ENCODE results near the gene SCG2. TPM values are rescaled to one million over a fixed set of nuclear protein-coding genes. Genes with fewer than 3 reads are reported as not detected.

SCG2 gene
- total and polyA plus RNA-seq, 4 donors: not detected

DNA sequence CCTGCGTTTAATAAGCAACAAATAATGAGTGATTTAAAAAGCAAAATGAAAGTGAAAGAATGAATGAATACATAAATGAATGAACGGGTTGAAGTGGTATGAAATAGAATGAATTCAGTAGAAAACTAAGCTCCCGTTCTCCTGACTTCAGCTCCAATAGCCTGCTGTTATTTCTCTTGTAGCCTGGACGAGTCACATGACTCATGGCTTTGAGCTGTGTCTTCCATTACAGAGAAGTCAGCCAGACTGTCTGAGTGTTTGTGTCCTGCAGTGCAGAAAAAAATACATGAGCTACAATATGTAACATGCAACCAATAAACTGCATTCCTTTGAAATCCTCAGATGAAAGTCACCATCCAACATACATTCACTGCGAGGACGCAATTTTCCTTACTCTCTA lies 21.2 kb downstream of the SCG2 start:
- no peak overlapping the region for H3K9ac ChIP-seq (ENCODE audit: low read depth in 1 of 2, low read length in 2 of 2)
- H3K9me3 ChIP-seq (ENCODE audit: control insufficient read depth in 4 of 4, low read length in 3 of 4): no peaks in the 10 kb centered on the region
- DNase-seq (ENCODE audit: low spot score): no peak
- WGBS: 62% methylated on average over 6 of the region's 6 CpGs
- no peaks in the 10 kb centered on the region for H3K4me1 ChIP-seq (ENCODE audit: control insufficient read depth in 4 of 4, insufficient read depth in 4 of 4, low read length in 3 of 4)
- H3K4me3 ChIP-seq (ENCODE audit: low read depth in 1 of 3, low read length in 3 of 3): no peak overlapping the region
- no peak overlapping the region for H3K27ac ChIP-seq (ENCODE audit: low read depth in 1 of 2, low read length in 2 of 2)
- no peaks in the 10 kb centered on the region for H3K36me3 ChIP-seq (ENCODE audit: control insufficient read depth in 4 of 4, insufficient read depth in 3 of 4, low read depth in 1 of 4, low read length in 3 of 4)
- H3K27me3 ChIP-seq (ENCODE audit: control insufficient read depth in 4 of 4, insufficient read depth in 4 of 4, low read length in 3 of 4): no peaks in the 10 kb centered on the region
- TF ChIP-seq NR2F2 (IDR thresholded peaks at IDR 0.05) (no peak), HNF4G (IDR thresholded peaks at IDR 0.05) (no peak), RXRA (IDR thresholded peaks at IDR 0.05) (no peak), HNF4A (conservative IDR thresholded peaks at IDR 0.05) (no peak), JUND (IDR thresholded peaks at IDR 0.05) (no peak), GABPA (IDR thresholded peaks at IDR 0.05 in 1 of 2, conservative IDR thresholded peaks at IDR 0.05 in 1 of 2) (no peak), RAD21 (IDR thresholded peaks at IDR 0.05) (no peak), TAF1 (conservative IDR thresholded peaks at IDR 0.05) (no peak), FOXA2 (IDR thresholded peaks at IDR 0.05) (no peak), CTCF (IDR thresholded peaks at IDR 0.05; ENCODE audit: low read depth, low read length, missing input control) (no peak), YY1 (IDR thresholded peaks at IDR 0.05) (no peak), EGR1 (IDR thresholded peaks at IDR 0.05; ENCODE audit: low read depth in 2 of 2) (no peak), SP1 (IDR thresholded peaks at IDR 0.05) (no peak), FOXA1 (IDR thresholded peaks at IDR 0.05) (no peak)
- TF ChIP-seq, protein P1, sequence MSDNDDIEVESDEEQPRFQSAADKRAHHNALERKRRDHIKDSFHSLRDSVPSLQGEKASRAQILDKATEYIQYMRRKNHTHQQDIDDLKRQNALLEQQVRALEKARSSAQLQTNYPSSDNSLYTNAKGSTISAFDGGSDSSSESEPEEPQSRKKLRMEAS (IDR thresholded peaks at IDR 0.05): no peak
- TF ChIP-seq, protein P2, sequence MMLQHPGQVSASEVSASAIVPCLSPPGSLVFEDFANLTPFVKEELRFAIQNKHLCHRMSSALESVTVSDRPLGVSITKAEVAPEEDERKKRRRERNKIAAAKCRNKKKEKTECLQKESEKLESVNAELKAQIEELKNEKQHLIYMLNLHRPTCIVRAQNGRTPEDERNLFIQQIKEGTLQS (IDR thresholded peaks at IDR 0.05): no peak
- TF ChIP-seq, protein P3, sequence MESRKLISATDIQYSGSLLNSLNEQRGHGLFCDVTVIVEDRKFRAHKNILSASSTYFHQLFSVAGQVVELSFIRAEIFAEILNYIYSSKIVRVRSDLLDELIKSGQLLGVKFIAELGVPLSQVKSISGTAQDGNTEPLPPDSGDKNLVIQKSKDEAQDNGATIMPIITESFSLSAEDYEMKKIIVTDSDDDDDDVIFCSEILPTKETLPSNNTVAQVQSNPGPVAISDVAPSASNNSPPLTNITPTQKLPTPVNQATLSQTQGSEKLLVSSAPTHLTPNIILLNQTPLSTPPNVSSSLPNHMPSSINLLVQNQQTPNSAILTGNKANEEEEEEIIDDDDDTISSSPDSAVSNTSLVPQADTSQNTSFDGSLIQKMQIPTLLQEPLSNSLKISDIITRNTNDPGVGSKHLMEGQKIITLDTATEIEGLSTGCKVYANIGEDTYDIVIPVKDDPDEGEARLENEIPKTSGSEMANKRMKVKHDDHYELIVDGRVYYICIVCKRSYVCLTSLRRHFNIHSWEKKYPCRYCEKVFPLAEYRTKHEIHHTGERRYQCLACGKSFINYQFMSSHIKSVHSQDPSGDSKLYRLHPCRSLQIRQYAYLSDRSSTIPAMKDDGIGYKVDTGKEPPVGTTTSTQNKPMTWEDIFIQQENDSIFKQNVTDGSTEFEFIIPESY (IDR thresholded peaks at IDR 0.05): no peak
- TF ChIP-seq, protein P4, sequence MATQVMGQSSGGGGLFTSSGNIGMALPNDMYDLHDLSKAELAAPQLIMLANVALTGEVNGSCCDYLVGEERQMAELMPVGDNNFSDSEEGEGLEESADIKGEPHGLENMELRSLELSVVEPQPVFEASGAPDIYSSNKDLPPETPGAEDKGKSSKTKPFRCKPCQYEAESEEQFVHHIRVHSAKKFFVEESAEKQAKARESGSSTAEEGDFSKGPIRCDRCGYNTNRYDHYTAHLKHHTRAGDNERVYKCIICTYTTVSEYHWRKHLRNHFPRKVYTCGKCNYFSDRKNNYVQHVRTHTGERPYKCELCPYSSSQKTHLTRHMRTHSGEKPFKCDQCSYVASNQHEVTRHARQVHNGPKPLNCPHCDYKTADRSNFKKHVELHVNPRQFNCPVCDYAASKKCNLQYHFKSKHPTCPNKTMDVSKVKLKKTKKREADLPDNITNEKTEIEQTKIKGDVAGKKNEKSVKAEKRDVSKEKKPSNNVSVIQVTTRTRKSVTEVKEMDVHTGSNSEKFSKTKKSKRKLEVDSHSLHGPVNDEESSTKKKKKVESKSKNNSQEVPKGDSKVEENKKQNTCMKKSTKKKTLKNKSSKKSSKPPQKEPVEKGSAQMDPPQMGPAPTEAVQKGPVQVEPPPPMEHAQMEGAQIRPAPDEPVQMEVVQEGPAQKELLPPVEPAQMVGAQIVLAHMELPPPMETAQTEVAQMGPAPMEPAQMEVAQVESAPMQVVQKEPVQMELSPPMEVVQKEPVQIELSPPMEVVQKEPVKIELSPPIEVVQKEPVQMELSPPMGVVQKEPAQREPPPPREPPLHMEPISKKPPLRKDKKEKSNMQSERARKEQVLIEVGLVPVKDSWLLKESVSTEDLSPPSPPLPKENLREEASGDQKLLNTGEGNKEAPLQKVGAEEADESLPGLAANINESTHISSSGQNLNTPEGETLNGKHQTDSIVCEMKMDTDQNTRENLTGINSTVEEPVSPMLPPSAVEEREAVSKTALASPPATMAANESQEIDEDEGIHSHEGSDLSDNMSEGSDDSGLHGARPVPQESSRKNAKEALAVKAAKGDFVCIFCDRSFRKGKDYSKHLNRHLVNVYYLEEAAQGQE (IDR thresholded peaks at IDR 0.05): no peak

Measured in liver (tissue), 9 donors.